Measurements from ENCODE around the gene WDFY2. TPM values are rescaled to one million over a fixed set of nuclear protein-coding genes. Genes with fewer than 3 reads are reported as not detected.

The WDFY2 gene
- total and polyA plus RNA-seq, 7 donors, result 0.66 to 5.3 (median 1.7) TPM

DNA sequence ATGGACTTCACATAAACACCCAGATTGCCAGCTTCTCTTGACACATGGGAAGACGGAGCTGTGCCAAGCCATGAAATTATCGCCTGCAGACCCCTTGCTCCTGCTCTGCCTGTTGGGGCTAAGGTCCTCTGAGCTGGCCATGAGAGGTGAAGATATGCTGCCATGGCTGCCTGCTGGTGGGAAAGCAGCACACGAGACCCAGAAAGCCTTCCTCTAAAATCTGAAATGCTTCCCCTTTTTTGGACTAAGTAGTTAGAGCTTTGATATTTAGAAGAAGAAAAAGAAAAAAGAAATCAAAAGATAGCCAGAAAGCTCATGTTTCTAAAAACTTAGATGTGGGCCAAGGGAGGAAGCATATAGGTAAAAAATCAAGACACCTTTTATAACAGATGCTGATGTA lies 11.2 kb downstream of the WDFY2 start:
- Histone ChIP-seq H3K4me3 (no peak overlapping the region), H3K27ac (no peak overlapping the region), H3K9me3 (no peaks in the 10 kb centered on the region), H3K4me1 (peaks cover 12% of the 10 kb centered on the region), H3K36me3 (ENCODE audit: insufficient read depth in 1 of 2, low read depth in 1 of 2) (no peaks in the 10 kb centered on the region), H3K27me3 (ENCODE audit: insufficient read depth in 3 of 3, low read length in 2 of 3) (no peaks in the 10 kb centered on the region)
- TF ChIP-seq, protein P1, sequence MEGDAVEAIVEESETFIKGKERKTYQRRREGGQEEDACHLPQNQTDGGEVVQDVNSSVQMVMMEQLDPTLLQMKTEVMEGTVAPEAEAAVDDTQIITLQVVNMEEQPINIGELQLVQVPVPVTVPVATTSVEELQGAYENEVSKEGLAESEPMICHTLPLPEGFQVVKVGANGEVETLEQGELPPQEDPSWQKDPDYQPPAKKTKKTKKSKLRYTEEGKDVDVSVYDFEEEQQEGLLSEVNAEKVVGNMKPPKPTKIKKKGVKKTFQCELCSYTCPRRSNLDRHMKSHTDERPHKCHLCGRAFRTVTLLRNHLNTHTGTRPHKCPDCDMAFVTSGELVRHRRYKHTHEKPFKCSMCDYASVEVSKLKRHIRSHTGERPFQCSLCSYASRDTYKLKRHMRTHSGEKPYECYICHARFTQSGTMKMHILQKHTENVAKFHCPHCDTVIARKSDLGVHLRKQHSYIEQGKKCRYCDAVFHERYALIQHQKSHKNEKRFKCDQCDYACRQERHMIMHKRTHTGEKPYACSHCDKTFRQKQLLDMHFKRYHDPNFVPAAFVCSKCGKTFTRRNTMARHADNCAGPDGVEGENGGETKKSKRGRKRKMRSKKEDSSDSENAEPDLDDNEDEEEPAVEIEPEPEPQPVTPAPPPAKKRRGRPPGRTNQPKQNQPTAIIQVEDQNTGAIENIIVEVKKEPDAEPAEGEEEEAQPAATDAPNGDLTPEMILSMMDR (IDR thresholded peaks at IDR 0.05), result no peak
- WGBS, 3 donors, result 69 to 83% (median 78%) methylated on average over 3 of the region's 3 CpGs
- intact Hi-C loops (cut with DNase I), result no loop called here
- DNase-seq (no peak), ATAC-seq (no peak)

DNA sequence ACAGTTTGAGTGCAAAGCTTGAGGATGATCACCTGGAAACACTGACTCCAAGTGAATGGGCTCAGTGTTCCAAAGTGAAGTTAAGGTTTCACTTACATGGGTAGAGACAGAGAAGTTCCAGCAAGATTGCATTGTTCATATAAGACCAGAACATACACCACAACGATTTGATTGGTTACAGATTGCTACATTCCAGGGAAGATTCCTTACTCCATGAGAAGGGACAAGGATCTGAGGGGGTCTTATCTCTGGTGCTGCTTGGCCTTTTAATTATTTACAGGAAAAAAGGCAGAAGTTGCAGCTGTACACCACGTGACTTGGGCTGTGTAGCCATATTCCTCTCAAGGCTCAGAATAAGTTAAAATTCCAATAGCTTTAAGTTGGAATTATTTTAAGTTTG lies 12.3 kb downstream of the WDFY2 start:
- Histone ChIP-seq H3K4me3 (no peak overlapping the region), H3K9me3 (no peaks in the 10 kb centered on the region), H3K4me1 (peaks cover 2% of the 10 kb centered on the region), H3K27me3 (ENCODE audit: insufficient read depth in 3 of 3, low read length in 2 of 3) (no peaks in the 10 kb centered on the region), H3K36me3 (ENCODE audit: insufficient read depth in 1 of 2, low read depth in 1 of 2) (no peaks in the 10 kb centered on the region), H3K27ac (no peak overlapping the region)
- DNase-seq (no peak), ATAC-seq (no peak)
- TF ChIP-seq, protein P1 (IDR thresholded peaks at IDR 0.05), result no peak
- intact Hi-C loops (cut with DNase I), result no loop called here
- WGBS, 3 donors, result 41 to 51% (median 48%) methylated on average over 2 of the region's 2 CpGs

DNA sequence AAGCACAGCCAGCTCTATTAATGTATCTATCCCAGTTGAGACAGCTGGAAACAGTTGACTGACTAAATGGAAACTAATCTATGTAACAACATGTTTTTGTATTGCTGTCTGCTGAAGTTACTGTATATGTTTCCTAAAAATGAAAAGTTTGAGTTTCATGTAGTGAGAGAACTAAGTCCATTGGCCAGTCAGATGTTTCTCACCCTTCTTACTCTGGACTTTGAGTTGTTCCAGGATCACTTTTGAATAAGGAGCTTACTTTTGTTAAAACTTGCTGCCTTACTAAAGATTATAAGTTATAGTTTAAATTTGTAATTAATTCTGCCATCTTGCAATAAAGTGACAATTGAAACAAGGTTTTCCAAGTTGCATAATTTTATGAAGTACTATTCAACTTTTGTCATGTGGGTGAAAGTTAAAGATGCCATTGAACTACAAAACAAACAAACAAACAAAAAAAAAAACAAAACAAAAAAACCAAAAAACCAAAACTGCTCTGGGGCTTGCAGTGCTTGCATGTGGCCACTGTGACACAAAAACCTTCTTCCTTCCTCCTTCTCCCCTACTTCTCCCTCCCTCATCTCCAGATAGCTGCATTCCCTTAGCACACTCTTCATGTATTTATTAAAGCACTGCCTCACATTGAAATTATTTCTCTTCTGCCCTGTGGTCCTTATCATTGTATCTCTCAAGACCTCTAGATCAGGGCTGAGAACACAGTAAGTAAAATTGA lies 15.3 kb downstream of the WDFY2 start:
- no peak overlapping the region for H3K27ac ChIP-seq
- DNase-seq, result no peak
- no peaks in the 10 kb centered on the region for H3K27me3 ChIP-seq (ENCODE audit: insufficient read depth in 3 of 3, low read length in 2 of 3)
- H3K9me3 ChIP-seq, result no peaks in the 10 kb centered on the region
- no peak for ATAC-seq
- TF ChIP-seq, protein P1 (IDR thresholded peaks at IDR 0.05), result no peak
- H3K4me1 ChIP-seq, result no peaks in the 10 kb centered on the region
- intact Hi-C loops (cut with DNase I), result no loop called here
- no peaks in the 10 kb centered on the region for H3K36me3 ChIP-seq (ENCODE audit: insufficient read depth in 1 of 2, low read depth in 1 of 2)
- no peak overlapping the region for H3K4me3 ChIP-seq

DNA sequence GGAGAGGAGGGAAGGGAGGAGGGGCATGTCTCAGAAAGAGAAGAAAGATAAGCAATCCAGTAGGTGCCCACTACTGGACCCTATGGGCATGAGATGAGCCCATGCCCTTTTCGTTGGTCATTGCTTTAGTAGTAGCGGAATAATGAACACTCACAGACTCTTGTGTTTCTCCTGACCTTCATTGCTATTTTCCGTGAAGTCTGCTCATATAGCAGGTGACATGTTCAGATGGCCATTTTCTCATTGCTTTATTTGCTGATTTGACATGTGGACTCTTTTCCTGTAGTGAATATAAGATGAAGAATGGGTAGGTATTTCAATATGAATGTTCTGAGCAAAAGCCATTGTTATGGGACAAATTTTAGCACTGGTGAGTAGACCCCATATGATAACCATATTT lies 16.4 kb downstream of the WDFY2 start:
- intact Hi-C loops (cut with DNase I), result no loop called here
- Histone ChIP-seq H3K36me3 (ENCODE audit: insufficient read depth in 1 of 2, low read depth in 1 of 2) (no peaks in the 10 kb centered on the region), H3K9me3 (no peaks in the 10 kb centered on the region), H3K27ac (no peak overlapping the region), H3K4me1 (no peaks in the 10 kb centered on the region), H3K27me3 (ENCODE audit: insufficient read depth in 3 of 3, low read length in 2 of 3) (no peaks in the 10 kb centered on the region), H3K4me3 (no peak overlapping the region)
- TF ChIP-seq, protein P1 (IDR thresholded peaks at IDR 0.05), result no peak
- WGBS, 3 donors, result 98 to 99% (median 98%) methylated on average over 3 of the region's 3 CpGs
- DNase-seq (no peak), ATAC-seq (no peak)

Measured in psoas muscle (tissue), 8 donors.